Body of pancreas (tissue), 4 donors: ENCODE results near the gene PNRC2. TPM values are rescaled to one million over a fixed set of nuclear protein-coding genes. Genes with fewer than 3 reads are reported as not detected.
A peak's percentile ranks its signal among the peaks of the same experiment; 100 is the strongest.

Source experiments
- ATAC-seq: fragments of 150-250 bp; one replicate; pipeline ENCODE4 v1.9.1; 2016
- DNase-seq, 4 donors: peaks; one replicate each; pipeline ENCODE4 v3.0.0-alpha.2; 2019
- H3K27ac ChIP-seq, 4 donors: fragments of 200-600 bp; sonication (generic); 1 replicate in 3 of 4; 2 replicates in 1 of 4; pipeline versions ENCODE4 v1.5.1 to v1.6.1; 2016 to 2019; ENCODE audit warnings: mild to moderate bottlenecking in 1 of 4, mixed read lengths in 1 of 4, moderate library complexity in 1 of 4
- H3K27me3 ChIP-seq, 2 donors: fragments of 200-600 bp; sonication (generic); one replicate each; pipeline ENCODE4 v1.6.0; 2016; ENCODE audit warnings: mild to moderate bottlenecking in 1 of 2
- H3K36me3 ChIP-seq, 2 donors: fragments of 200-600 bp; sonication (generic); replicated peaks in 1 of 2; 2 replicates each; pipeline ENCODE4 v1.5.1; 2016; ENCODE audit warnings: low read depth in 2 of 2; ENCODE audit not compliant: insufficient read depth in 1 of 2
- H3K4me1 ChIP-seq: fragments of 200-600 bp; sonication (generic); one replicate; pipeline ENCODE4 v1.6.0; 2016
- H3K4me3 ChIP-seq, 2 donors: fragments of 200-600 bp; sonication (generic); 1 replicate in 1 of 2; 2 replicates in 1 of 2; pipeline ENCODE4 v1.5.1; 2016 to 2019
- H3K9me3 ChIP-seq, 3 donors: fragments of 200-600 bp; sonication (generic); 1 replicate in 2 of 3; 2 replicates in 1 of 3; pipeline ENCODE4 v1.5.1; 2016
- CTCF ChIP-seq, 7 experiments: fragments of 450-650 bp in 4 of 7; fragments of 200-600 bp in 3 of 7; sonication (generic) in 3 of 7; IDR thresholded peaks; one replicate each; pipeline ENCODE4 v1.5.1; 2016 to 2019; ENCODE audit warnings: antibody characterized with exemption in 7 of 7
- POLR2A ChIP-seq, 3 donors: fragments of 450-650 bp; IDR thresholded peaks; one replicate each; pipeline ENCODE4 v1.6.1; 2016; ENCODE audit warnings: antibody characterized with exemption in 3 of 3, mild to moderate bottlenecking in 2 of 3
- WGBS, 2 donors: methylation state at CpG; one replicate each; pipeline ENCODE4 v1.1.5; 2017; 5-methylcytosine and 5-hydroxymethylcytosine counted together
- intact Hi-C: fragments of 100-400 bp; cut with DNase I; formaldehyde crosslinking; loops from one replicate; pipeline ENCODE4 v1.15.1; 2023
- total RNA-seq, 2 donors: library from RNA; depleted of rRNA; stranded (reverse); fragments of >200 nt; gene quantifications; one replicate each; pipeline ENCODE4 v1.1.0, GENCODE V29; 2016

The PNRC2 gene, protein sequence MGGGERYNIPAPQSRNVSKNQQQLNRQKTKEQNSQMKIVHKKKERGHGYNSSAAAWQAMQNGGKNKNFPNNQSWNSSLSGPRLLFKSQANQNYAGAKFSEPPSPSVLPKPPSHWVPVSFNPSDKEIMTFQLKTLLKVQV
- 10 to 100 TPM; 54.4 to 64.6 TPM for total RNA-seq

DNA sequence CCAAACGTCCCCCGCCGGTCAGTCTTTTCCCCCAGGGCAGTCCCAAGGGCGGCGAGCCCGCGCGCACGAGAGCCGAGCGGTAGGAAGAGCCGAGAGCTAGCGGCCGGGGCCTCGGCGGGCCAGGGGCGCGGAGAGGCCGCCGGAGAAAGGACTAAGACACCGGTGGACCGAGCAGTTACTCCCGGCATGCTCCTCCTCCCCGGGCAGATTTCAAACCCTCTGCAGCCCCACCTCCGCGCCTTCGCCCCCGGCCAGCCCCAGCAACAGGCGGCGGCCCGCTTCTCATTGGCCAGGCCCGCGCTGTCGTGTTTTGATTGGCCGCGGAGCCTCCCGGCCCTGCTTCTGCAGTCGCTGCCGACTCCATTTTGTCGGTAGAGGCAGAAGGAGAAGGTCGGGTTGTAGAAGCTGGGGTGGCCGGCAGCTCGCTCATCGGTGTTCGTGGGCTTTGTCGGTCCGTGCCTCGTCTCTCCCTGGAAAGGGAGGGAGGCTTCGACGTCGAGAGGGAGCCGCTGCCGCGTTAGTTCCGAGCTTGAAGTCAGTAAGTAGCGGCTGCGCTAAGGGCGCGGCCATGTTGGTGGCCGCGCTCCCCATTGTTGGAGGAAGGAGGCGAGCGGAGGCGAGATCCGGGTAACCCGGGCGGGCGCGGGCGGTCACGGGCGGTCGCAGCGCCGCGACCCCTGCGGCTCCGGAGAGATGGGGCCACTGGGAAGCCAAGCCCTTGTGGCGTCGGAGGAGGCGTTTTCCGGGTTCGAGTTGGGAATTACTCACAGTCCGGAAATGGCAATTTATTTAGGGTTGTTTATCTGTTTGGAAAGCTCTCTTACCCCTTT is at the start of gene PNRC2:
TSS of gene PNRC2 (plus strand) at position 368 of the 830 bp plus-strand sequence. CDS start 1,630 bp downstream, outside the sequence.
- TF ChIP-seq POLR2A (IDR thresholded peaks at IDR 0.05), result peak; percentile 88 to 96 (median 96)
- peak in 1 of 7 experiments; percentile 1 for TF ChIP-seq CTCF (IDR thresholded peaks at IDR 0.05)
- Histone ChIP-seq H3K27ac (peak within 1 kb of the TSS; percentile 97 to 99 (median 99)), H3K4me3 (peak within 1 kb of the TSS; percentile 60 to 63), H3K36me3 (peaks cover 0 to 1% of the 10 kb centered on the region in 2 donors), H3K4me1 (peaks cover 71% of the 10 kb centered on the region), H3K27me3 (no peaks in the 10 kb centered on the region), H3K9me3 (no peaks in the 10 kb centered on the region)
- ATAC-seq, result peak; percentile 95
- WGBS, 2 donors, result 0 to 1% methylated on average over 13 to 79 of the region's 84 CpGs
- intact Hi-C loops, result no loop called here
- peak; percentile 96 to 97 (median 97) for DNase-seq

DNA sequence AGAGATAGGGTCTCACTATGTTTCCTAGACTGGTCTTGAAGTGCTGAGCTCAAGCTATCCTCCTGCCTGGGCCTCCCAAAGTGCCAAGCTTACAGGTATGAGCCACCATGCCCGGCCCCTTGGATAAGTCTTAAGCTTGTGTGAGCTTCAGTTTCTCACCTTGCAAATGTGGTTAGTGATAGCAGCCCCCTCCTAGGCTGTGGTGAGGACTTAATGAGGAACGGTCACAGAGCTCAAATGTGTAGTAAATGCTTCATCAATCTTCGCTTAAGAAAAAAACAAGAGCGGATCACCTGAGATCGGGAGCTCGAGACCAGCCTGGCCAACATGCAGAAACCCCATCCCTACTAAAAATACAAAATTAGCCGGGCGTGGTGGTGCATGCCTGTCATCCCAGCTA is 49.5 kb upstream of the PNRC2 start:
- intact Hi-C loops, result no loop called here
- no peaks in the 10 kb centered on the region for H3K36me3 ChIP-seq
- DNase-seq (no peak), ATAC-seq (no peak)
- no peak overlapping the region for H3K4me3 ChIP-seq
- no peaks in the 10 kb centered on the region for H3K9me3 ChIP-seq
- TF ChIP-seq CTCF (IDR thresholded peaks at IDR 0.05) (no peak), POLR2A (IDR thresholded peaks at IDR 0.05) (no peak)
- no peaks in the 10 kb centered on the region for H3K4me1 ChIP-seq
- WGBS, 2 donors, result 91 to 93% methylated on average over 8 of the region's 8 CpGs
- no peaks in the 10 kb centered on the region for H3K27me3 ChIP-seq
- H3K27ac ChIP-seq, result no peak overlapping the region

DNA sequence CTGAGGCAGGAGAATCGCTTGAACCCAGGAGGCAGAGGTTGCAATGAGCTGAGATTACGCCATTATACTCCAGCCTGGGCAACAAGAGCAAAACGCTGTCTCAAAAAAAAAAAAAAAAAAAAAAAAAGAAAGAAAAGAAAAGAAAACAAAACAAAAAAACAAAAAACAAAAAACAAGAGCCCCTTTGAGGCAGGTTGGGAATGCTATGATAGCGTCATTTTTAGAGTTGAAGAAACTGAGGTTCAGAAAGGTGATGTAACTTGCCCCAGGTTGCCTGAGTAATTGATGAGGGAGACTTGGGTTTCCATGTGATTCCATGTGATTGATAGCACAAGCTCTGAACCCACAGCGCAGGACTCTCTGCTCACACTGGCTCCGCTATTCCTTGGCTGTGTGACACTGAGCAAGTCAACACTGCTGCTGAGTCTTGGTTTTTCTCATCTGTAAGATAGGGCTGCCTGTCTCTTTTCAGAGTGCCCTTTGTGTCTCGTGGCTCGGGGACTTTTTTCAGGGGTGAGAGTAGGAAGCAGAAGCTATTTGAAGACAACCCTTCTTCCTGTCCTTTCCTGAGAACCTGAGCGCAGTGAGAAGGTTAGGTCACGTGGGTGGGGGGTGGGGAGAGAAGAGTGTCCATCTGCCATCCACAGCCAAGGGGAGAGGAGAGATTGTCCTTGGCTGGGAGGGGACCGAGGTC is 48.9 kb upstream of the PNRC2 start:
- H3K27me3 ChIP-seq, result no peaks in the 10 kb centered on the region
- intact Hi-C loops, result no loop called here
- DNase-seq (no peak), ATAC-seq (no peak)
- no peak overlapping the region for H3K27ac ChIP-seq
- no peaks in the 10 kb centered on the region for H3K36me3 ChIP-seq
- H3K9me3 ChIP-seq, result no peaks in the 10 kb centered on the region
- TF ChIP-seq POLR2A (IDR thresholded peaks at IDR 0.05) (no peak), CTCF (IDR thresholded peaks at IDR 0.05) (no peak)
- WGBS, 2 donors, result 68 to 78% methylated on average over 9 to 11 of the region's 11 CpGs
- no peaks in the 10 kb centered on the region for H3K4me1 ChIP-seq
- no peak overlapping the region for H3K4me3 ChIP-seq

GRCh38 chr1:23911921-23912320 is 47.7 kb upstream of the PNRC2 start:
- Histone ChIP-seq H3K36me3 (no peaks in the 10 kb centered on the region), H3K4me1 (no peaks in the 10 kb centered on the region), H3K9me3 (no peaks in the 10 kb centered on the region), H3K27ac (no peak overlapping the region), H3K4me3 (no peak overlapping the region), H3K27me3 (no peaks in the 10 kb centered on the region)
- DNase-seq (no peak), ATAC-seq (no peak)
- intact Hi-C loops, result no loop called here
- WGBS, 2 donors, result 81 to 83% methylated on average over 4 to 8 of the region's 8 CpGs
- TF ChIP-seq CTCF (IDR thresholded peaks at IDR 0.05) (no peak), POLR2A (IDR thresholded peaks at IDR 0.05) (no peak)
